ENCODE results near the gene LRRC74B.
"Not testable (repeated sequence)": the region's sequence is repeated elsewhere in the genome, so short reads cannot be mapped to it uniquely, and the experiment has no call there.

Gene LRRC74B

DNA sequence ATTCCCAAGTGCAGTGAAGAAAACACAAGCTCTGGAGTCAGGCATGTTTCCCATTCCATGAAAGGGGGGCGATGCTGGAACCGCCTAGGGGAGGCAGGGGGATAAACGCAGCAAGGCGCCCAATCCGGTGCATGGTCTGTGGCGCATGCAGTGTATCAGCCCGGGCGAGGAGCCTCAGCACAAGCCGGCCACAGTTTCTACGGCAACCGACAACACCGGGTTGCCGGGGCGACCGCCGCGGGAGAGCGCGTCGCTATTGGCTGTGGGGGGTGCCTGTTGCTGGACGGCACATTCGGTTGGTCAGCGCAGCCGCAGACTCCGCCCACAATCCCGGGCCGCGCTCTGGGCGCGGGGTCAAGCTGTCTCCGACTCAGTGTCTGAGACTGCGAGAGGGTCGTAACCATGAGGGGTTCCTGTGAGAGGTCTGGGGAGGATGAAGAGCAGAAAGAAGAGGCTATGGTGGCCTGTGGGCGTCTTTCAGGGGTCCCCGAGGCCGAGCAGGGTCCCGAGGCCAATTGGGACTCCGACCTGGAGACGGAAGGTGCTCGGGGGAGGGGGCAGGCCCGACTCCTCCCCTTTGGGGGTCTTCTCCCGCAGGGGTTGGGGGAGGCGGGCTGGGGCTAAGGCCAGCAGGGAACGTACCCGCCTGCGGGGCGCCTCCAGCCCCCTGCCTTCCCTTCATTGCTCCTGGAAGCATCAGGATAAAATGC lies at the start of gene LRRC74B:
Gene LRRC74B, plus strand, starts transcription at position 362 of the 710 bp plus-strand sequence. Its CDS starts 41 bp downstream, at position 403.
- peak; percentile 72 for DNase-seq

- DNase-seq: no peak
Observed at GRCh38 chr22:20996031-20996410, 49.7 kb upstream of the LRRC74B start.

GRCh38 chr22:20996598-20997535 lies 48.9 kb upstream of the LRRC74B start:
- DNase-seq: no peak

- no peak for DNase-seq
Observed at GRCh38 chr22:20997536-20998257, 48.0 kb upstream of the LRRC74B start.

GRCh38 chr22:20998411-20999336 lies 47.1 kb upstream of the LRRC74B start:
- no peak for DNase-seq

DNA sequence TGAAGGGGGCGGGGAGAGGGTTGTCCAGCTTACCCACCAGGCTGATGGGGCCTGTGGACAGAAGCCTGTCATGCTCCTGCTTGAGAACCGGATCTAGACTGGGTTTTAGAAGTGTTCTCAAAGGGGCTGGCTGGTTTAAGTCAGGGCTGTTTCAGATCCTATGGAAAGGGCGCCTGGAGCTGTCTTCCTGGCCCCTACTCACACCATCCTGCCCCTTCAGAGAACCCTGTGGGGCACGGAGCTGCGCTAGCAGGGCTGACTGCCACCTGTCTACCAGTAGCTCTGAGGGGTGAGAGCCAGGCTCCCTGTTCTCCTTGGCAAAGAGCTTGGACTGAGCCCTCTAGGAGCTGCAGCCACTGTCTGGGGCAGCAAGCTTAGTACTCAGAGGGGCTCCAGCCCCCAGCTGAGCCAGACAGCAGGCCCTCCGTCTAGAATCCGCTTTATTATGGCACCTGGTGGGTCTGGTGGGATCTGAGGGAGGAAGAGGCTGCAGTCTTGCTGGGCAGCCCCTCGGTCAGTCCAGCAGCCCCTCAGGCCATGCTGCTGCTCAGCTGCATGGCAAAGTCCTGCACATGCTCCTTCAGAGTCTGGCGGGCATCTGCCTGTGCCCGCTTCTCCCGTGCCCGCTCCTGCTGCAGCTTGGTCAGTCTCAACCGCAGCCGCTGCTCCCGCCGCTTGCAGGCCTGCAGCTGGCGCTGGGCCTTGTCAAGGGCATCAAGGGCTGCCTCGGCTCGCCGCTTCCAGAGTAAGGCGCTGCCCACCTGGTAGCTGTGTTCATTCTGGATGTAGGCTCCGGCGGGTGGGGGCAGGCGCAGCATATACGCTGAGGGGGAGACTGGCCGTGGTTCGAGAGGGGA lies 46.2 kb upstream of the LRRC74B start:
- DNase-seq: no peak

DNA sequence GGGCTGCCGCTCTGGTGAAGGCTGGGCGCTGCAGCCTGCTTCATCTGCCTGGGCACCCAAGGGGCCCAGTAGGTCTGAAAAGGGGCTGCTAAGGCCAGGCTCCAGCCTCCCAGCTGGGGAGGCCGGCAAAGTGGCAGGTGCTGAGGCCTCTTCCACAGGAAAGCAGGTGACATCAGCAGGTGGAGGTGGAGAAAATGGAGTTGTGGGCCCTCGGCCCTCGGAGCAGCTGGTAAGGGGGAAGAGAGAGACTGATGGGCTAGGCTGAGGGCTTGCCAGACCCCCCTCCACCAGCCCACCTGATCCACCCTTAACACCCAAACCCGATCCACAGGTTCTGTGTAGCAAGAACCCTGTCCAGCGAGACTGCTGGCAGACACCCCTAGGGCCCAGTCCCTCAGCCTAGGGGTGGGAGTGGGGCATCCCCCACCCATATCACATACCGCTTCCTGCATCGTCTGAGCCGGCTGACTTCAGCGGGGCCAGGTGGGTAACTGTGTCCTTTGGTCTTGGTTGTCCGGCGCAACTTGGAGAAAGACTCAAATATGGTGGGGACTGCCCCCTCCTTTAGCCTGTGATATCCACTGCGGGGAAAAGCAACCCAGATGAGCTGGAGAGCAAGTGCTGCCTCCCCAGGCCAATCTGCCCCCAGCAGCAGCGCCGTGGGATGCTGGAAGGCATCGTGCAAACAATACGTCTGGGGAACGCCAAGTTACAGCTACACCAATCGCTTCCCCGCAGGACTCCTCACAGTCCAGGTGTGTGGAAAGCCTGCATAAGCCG lies 45.3 kb upstream of the LRRC74B start:
- no peak for DNase-seq

DNA sequence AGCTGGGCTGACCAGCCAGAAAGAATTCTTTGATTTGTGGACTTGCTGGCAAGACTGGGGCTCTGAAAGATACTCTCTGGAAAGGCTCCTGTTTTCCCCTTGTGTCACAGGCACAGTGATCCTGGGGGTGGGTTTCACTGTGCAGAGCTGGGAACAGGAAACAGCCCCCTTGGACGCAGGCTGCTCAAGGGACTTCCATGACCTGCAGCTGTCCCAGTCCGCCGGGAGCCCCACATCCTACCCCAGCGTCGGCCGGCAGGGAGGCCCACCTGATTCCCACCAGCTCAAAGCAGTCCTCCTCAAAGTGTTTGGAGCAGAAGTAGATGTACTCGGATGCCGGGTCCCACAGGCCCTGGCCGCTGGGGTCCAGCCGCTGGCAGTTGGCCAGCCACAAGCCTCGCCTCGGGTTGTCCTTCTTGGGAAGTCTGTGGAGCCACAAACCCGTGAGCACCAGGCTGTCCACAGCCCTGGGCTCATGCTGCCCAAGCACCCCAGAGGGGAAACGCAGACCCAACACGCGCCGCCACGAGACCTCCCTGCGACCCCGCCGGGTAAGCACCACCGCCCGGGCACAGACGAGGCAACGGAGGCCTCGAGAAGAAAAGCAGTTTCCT lies 44.7 kb upstream of the LRRC74B start:
- DNase-seq: no peak

DNA sequence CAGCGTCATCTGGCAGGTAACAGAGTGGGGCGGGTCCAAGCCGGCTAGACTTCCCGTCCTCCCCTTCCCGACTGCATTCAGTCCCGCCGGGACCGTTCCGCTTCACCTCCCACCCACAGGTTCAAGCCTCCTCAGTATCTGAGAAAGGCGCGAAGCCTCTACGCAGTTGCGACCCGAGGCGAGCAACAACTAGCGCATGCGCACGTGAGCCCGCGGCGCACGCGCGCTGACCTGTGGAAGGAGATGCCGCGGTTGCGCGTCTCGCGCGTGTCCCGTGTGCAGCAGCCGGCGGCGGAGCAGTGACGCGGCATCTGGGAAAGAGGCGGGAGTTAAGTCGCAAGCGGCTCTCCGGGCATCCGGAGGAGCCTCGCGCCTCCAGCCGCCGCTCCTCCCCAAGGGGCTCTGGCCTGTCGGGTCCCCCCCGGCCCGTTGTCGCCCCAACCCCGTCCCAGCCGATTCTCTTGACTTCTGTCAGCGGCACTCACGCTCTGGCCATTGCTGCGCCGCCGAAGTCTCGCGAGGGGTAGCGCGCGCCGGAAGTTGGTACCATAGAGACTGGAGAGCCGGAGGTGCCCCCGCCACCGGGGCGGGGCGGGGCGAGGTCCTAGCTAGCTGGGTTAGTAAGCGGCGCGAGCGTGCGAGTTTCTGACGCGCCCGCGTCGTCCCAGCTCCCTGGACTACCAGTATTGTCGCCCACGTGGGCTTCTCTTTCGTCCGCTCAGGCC lies 44.0 kb upstream of the LRRC74B start, which contains the start of gene THAP7:
Gene THAP7, minus strand, starts transcription at position 518 of the 725 bp plus-strand sequence. Its CDS starts 207 bp downstream, at position 311.
- DNase-seq: peak; percentile 97

- no peak for DNase-seq
Observed at GRCh38 chr22:21003782-21004181, 42.0 kb upstream of the LRRC74B start.

GRCh38 chr22:21009208-21009607 lies 36.5 kb upstream of the LRRC74B start:
- DNase-seq: not testable (repeated sequence)

DNA sequence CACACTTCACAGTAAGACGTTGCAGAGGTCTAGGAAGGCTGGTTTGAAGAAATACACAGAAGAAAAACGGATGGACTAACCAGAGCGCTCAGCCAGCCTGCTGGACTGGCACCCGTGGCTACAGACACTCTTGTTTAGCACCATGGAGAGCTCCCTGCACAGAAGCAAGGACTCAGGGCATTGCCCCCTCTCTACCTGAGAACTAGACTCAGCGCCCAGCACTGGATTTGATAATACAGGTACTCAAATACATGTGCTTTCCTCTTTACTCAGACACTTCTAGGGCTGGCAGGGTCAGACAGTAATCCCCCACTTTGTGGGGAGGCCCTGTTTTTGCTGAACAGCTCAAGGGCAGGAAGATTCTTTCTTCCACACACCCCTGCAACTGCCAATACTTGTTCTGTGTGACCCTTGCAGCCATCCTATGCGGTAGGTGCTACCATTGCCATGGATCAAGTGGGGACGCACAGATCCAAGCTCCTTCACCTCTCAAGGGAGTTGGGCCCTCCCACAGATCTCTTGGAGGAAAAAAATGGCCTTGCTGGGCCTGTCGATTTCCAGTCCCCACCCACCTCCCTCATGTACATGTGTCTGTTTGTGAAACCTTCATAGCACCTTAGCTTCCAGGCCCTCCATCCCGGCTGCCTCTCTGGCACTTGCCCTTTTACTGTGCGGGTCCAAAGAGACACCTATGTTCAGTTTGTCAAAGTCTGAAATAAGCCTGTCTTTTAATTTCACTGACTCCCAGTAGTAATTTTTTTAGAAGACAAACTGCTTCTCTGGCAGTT lies 35.9 kb upstream of the LRRC74B start:
- DNase-seq: peak; percentile 24

- DNase-seq: no peak
Observed at GRCh38 chr22:21010426-21011113, 35.2 kb upstream of the LRRC74B start.

- DNase-seq: no peak
Observed at GRCh38 chr22:21012446-21013407, 33.0 kb upstream of the LRRC74B start.

GRCh38 chr22:21013657-21014201 lies 32.0 kb upstream of the LRRC74B start:
- no peak for DNase-seq

- peak; percentile 91 for DNase-seq
Observed at GRCh38 chr22:21014202-21014725, 31.5 kb upstream of the LRRC74B start.

All from CD4-positive, alpha-beta T cell treated with Interleukin-12 subunit alpha and Interleukin-12 subunit beta, for 1 hour (primary cell).